Measurements from ENCODE around the gene CERS5. TPM values are rescaled to one million over a fixed set of nuclear protein-coding genes. Genes with fewer than 3 reads are reported as not detected.

The CERS5 gene
- polyA plus RNA-seq, 3 donors, result 30.6 to 44.4 (median 38.7) TPM

DNA sequence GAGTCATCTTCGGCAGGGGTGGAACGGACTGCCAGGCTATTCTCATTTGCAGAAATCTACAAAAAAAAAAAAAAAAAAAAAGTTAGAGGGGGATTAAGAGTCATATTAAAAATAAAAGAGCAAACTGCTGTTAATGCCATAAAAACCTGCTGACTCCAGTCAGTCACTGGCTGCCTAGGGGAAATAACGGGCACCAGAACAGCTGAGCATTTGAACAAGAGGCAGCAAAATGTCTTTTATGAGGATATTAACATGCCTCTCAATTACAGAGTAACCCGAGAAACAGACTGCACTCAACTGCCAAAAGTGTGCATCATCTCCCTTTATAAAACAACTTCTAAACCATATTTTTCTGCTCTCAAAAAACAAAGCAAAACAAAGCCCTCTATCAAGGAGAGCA lies 28.7 kb upstream of the CERS5 start:
- H3K36me3 ChIP-seq (replicated peaks in 1 of 2; ENCODE audit: control insufficient read depth in 1 of 2, insufficient read depth in 2 of 2, low read length in 2 of 2), result no peaks in the 10 kb centered on the region
- intact Hi-C loops (cut with micrococcal nuclease), result no loop called here
- no peak overlapping the region for H3K4me3 ChIP-seq (replicated peaks in 1 of 3; ENCODE audit: low read depth in 2 of 3, low read length in 3 of 3)
- Mint-ChIP-seq H3K27ac (no peak overlapping the region), H3K4me3 (no peak overlapping the region), H3K4me1 (no peaks in the 10 kb centered on the region), H3K9me3 (no peaks in the 10 kb centered on the region), H3K27me3 (ENCODE audit: low read depth in 3 of 3) (no peaks in the 10 kb centered on the region), H3K36me3 (peaks cover 8 to 12% of the 10 kb centered on the region in 2 donors)
- TF ChIP-seq, protein P1, sequence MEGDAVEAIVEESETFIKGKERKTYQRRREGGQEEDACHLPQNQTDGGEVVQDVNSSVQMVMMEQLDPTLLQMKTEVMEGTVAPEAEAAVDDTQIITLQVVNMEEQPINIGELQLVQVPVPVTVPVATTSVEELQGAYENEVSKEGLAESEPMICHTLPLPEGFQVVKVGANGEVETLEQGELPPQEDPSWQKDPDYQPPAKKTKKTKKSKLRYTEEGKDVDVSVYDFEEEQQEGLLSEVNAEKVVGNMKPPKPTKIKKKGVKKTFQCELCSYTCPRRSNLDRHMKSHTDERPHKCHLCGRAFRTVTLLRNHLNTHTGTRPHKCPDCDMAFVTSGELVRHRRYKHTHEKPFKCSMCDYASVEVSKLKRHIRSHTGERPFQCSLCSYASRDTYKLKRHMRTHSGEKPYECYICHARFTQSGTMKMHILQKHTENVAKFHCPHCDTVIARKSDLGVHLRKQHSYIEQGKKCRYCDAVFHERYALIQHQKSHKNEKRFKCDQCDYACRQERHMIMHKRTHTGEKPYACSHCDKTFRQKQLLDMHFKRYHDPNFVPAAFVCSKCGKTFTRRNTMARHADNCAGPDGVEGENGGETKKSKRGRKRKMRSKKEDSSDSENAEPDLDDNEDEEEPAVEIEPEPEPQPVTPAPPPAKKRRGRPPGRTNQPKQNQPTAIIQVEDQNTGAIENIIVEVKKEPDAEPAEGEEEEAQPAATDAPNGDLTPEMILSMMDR (IDR thresholded peaks at IDR 0.05), result no peak
- H3K79me2 ChIP-seq (ENCODE audit: insufficient read depth, low read length), result no peaks in the 10 kb centered on the region
- H3K9me3 ChIP-seq (replicated peaks in 1 of 2; ENCODE audit: control insufficient read depth in 1 of 2, insufficient read depth in 1 of 2, low read length in 2 of 2), result no peaks in the 10 kb centered on the region
- H3K4me1 ChIP-seq (ENCODE audit: control insufficient read depth in 1 of 2, insufficient read depth in 2 of 2, low read length in 2 of 2), result no peaks in the 10 kb centered on the region
- H3K9ac ChIP-seq (ENCODE audit: insufficient read depth, low read length, poor library complexity, severe bottlenecking), result no peak overlapping the region
- H3K4me2 ChIP-seq (replicated peaks; ENCODE audit: extremely low read depth, low read length, poor library complexity, severe bottlenecking), result no peak overlapping the region
- H2AFZ ChIP-seq (ENCODE audit: insufficient read depth, low read depth, low read length, poor library complexity, severe bottlenecking), result no peak overlapping the region
- H3K27ac ChIP-seq (ENCODE audit: low read depth in 1 of 2, low read length in 2 of 2), result no peak overlapping the region
- WGBS (ENCODE audit: insufficient coverage), result no CpG with 5 or more reads among the region's 4 CpGs
- no peaks in the 10 kb centered on the region for H3K27me3 ChIP-seq (ENCODE audit: control insufficient read depth in 2 of 2, insufficient read depth in 2 of 2, low read length in 2 of 2)
- H4K20me1 ChIP-seq (ENCODE audit: insufficient read depth, low read length), result no peaks in the 10 kb centered on the region
- no peak for DNase-seq

- H3K79me2 ChIP-seq (ENCODE audit: insufficient read depth, low read length), result no peaks in the 10 kb centered on the region
- Mint-ChIP-seq H3K27me3 (ENCODE audit: low read depth in 3 of 3) (no peaks in the 10 kb centered on the region), H3K4me3 (no peak overlapping the region), H3K4me1 (no peaks in the 10 kb centered on the region), H3K27ac (no peak overlapping the region), H3K9me3 (no peaks in the 10 kb centered on the region), H3K36me3 (peaks cover 4 to 6% of the 10 kb centered on the region in 2 donors)
- WGBS (ENCODE audit: insufficient coverage), result no CpG with 5 or more reads among the region's 5 CpGs
- TF ChIP-seq, protein P1 (IDR thresholded peaks at IDR 0.05), result no peak
- intact Hi-C loops (cut with micrococcal nuclease), result no loop called here
- H3K4me2 ChIP-seq (replicated peaks; ENCODE audit: extremely low read depth, low read length, poor library complexity, severe bottlenecking), result no peak overlapping the region
- H3K27ac ChIP-seq (ENCODE audit: low read depth in 1 of 2, low read length in 2 of 2), result no peak overlapping the region
- no peak overlapping the region for H3K9ac ChIP-seq (ENCODE audit: insufficient read depth, low read length, poor library complexity, severe bottlenecking)
- no peak overlapping the region for H2AFZ ChIP-seq (ENCODE audit: insufficient read depth, low read depth, low read length, poor library complexity, severe bottlenecking)
- no peaks in the 10 kb centered on the region for H3K4me1 ChIP-seq (ENCODE audit: control insufficient read depth in 1 of 2, insufficient read depth in 2 of 2, low read length in 2 of 2)
- no peak for DNase-seq
- H3K4me3 ChIP-seq (replicated peaks in 1 of 3; ENCODE audit: low read depth in 2 of 3, low read length in 3 of 3), result no peak overlapping the region
- no peaks in the 10 kb centered on the region for H4K20me1 ChIP-seq (ENCODE audit: insufficient read depth, low read length)
- no peaks in the 10 kb centered on the region for H3K27me3 ChIP-seq (ENCODE audit: control insufficient read depth in 2 of 2, insufficient read depth in 2 of 2, low read length in 2 of 2)
- no peaks in the 10 kb centered on the region for H3K9me3 ChIP-seq (replicated peaks in 1 of 2; ENCODE audit: control insufficient read depth in 1 of 2, insufficient read depth in 1 of 2, low read length in 2 of 2)
- no peaks in the 10 kb centered on the region for H3K36me3 ChIP-seq (replicated peaks in 1 of 2; ENCODE audit: control insufficient read depth in 1 of 2, insufficient read depth in 2 of 2, low read length in 2 of 2)
These were observed 25.7 kb upstream of the CERS5 start for GRCh38 chr12:50192908-50193307.
